ENCODE data around the gene PDGFRA.

GRCh38 chr4:54238389-54238788 is 9.3 kb downstream of the PDGFRA start:
- TF ChIP-seq ZXDB (tag by site-specific recombination; IDR thresholded peaks at IDR 0.05) (no peak), ZNF501 (tag by site-specific recombination; IDR thresholded peaks at IDR 0.05) (no peak), BCL11B (tag by site-specific recombination; IDR thresholded peaks at IDR 0.05; ENCODE audit: low read depth) (no peak), ZBTB17 (tag by site-specific recombination; IDR thresholded peaks at IDR 0.05) (no peak), ZNF341 (tag by site-specific recombination; IDR thresholded peaks at IDR 0.05; ENCODE audit: low read depth) (no peak), ZNF239 (tag by site-specific recombination; IDR thresholded peaks at IDR 0.05) (no peak), KLF1 (tag by site-specific recombination; IDR thresholded peaks at IDR 0.05) (no peak), ZNF701 (tag by site-specific recombination; IDR thresholded peaks at IDR 0.05) (no peak), SCRT1 (tag by site-specific recombination; IDR thresholded peaks at IDR 0.05; ENCODE audit: borderline replicate concordance) (no peak), MYNN (tag by site-specific recombination; IDR thresholded peaks at IDR 0.05; ENCODE audit: borderline replicate concordance) (no peak), ZNF214 (tag by site-specific recombination; IDR thresholded peaks at IDR 0.05; ENCODE audit: borderline replicate concordance) (no peak)
- TF ChIP-seq, protein P1, sequence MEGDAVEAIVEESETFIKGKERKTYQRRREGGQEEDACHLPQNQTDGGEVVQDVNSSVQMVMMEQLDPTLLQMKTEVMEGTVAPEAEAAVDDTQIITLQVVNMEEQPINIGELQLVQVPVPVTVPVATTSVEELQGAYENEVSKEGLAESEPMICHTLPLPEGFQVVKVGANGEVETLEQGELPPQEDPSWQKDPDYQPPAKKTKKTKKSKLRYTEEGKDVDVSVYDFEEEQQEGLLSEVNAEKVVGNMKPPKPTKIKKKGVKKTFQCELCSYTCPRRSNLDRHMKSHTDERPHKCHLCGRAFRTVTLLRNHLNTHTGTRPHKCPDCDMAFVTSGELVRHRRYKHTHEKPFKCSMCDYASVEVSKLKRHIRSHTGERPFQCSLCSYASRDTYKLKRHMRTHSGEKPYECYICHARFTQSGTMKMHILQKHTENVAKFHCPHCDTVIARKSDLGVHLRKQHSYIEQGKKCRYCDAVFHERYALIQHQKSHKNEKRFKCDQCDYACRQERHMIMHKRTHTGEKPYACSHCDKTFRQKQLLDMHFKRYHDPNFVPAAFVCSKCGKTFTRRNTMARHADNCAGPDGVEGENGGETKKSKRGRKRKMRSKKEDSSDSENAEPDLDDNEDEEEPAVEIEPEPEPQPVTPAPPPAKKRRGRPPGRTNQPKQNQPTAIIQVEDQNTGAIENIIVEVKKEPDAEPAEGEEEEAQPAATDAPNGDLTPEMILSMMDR (tag by site-specific recombination; IDR thresholded peaks at IDR 0.05) = no peak

Measured in HEK293 (cell line).